ENCODE data around the gene SPEN.

DNA sequence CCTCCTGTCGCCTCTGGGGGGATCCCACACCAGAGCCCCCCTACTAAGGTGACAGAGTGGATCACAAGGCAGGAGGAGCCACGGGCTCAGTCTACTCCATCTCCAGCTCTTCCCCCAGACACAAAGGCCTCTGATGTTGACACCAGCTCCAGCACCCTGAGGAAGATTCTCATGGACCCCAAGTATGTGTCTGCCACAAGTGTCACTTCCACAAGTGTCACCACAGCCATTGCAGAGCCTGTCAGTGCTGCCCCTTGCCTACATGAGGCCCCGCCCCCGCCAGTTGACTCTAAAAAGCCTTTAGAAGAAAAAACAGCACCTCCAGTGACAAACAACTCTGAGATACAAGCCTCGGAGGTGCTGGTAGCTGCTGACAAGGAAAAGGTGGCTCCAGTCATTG lies 86.2 kb downstream of the SPEN start:
- TF ChIP-seq POLR2A (IDR thresholded peaks at IDR 0.05): no peak
- no peak for TF ChIP-seq CTCF (IDR thresholded peaks at IDR 0.05)

Data from lower leg skin (tissue), 3 donors.